Measurements from ENCODE around the gene ZNF516.

ZNF516 gene

GRCh38 chr18:76491776-76492668, 3.0 kb downstream of the ZNF516 start:
- H3K9ac ChIP-seq (ENCODE audit: low read depth, low read length, poor library complexity): peak overlapping the region; percentile 90
- H2BK12ac ChIP-seq (ENCODE audit: low read length): peak overlapping the region; percentile 87
- peaks cover 12 to 35% of the 10 kb centered on the region in 2 donors for H3K4me1 ChIP-seq (ENCODE audit: control insufficient read depth in 2 of 2, insufficient read depth in 1 of 2, low read depth in 1 of 2, low read length in 2 of 2)
- H3K4ac ChIP-seq (ENCODE audit: low read length): no peak overlapping the region
- peak overlapping the region; percentile 2 for H2BK5ac ChIP-seq (ENCODE audit: low read length)
- H3K4me3 ChIP-seq (ENCODE audit: low read length in 2 of 2): peak overlapping the region; percentile 76 to 85
- no peaks in the 10 kb centered on the region for H3K9me3 ChIP-seq (replicated peaks in 1 of 2; ENCODE audit: control insufficient read depth in 2 of 2, insufficient read depth in 1 of 2, low read depth in 1 of 2, low read length in 2 of 2)
- H3K27ac ChIP-seq (replicated peaks; ENCODE audit: low read length): peak overlapping the region; percentile 74
- peaks cover 2% of the 10 kb centered on the region for H3K79me1 ChIP-seq (ENCODE audit: low read depth, low read length)
- H3K14ac ChIP-seq (ENCODE audit: low read length): peak overlapping the region; percentile 73
- H3K36me3 ChIP-seq (replicated peaks in 1 of 2; ENCODE audit: control insufficient read depth in 2 of 2, insufficient read depth in 2 of 2, low read length in 2 of 2): no peaks in the 10 kb centered on the region
- peak; percentile 53 for DNase-seq (ENCODE audit: low spot score)
- no CpG with 5 or more reads among the region's 70 CpGs for WGBS, 2 donors (ENCODE audit: extremely low coverage in 2 of 2, insufficient read length in 2 of 2, insufficient replicate concordance in 1 of 2)
- peak overlapping the region; percentile 38 for H2AFZ ChIP-seq (ENCODE audit: low read length)
- H3K18ac ChIP-seq (ENCODE audit: low read length): peak overlapping the region; percentile 95
- peak overlapping the region; percentile 35 for H2BK15ac ChIP-seq (ENCODE audit: low read length)
- no peaks in the 10 kb centered on the region for H3K27me3 ChIP-seq (ENCODE audit: control insufficient read depth in 3 of 3, insufficient read depth in 3 of 3, low read depth in 1 of 3, low read length in 3 of 3)
- peak overlapping the region; percentile 94 for H3K23ac ChIP-seq (ENCODE audit: low read depth, low read length, poor library complexity)
- H4K91ac ChIP-seq (ENCODE audit: low read depth, low read length, poor library complexity): no peak overlapping the region
- peak overlapping the region; percentile 94 for H2AK5ac ChIP-seq (ENCODE audit: low read depth, low read length)
- no peak overlapping the region for H2BK120ac ChIP-seq (ENCODE audit: low read depth, low read length)
- no peak overlapping the region for H4K8ac ChIP-seq (ENCODE audit: low read depth, low read length)
- peak overlapping the region; percentile 95 for H3K4me2 ChIP-seq (ENCODE audit: insufficient read depth, low read length, poor library complexity, severe bottlenecking)

GRCh38 chr18:76491473-76491775, 3.6 kb downstream of the ZNF516 start:
- no peaks in the 10 kb centered on the region for H3K9me3 ChIP-seq (replicated peaks in 1 of 2; ENCODE audit: control insufficient read depth in 2 of 2, insufficient read depth in 1 of 2, low read depth in 1 of 2, low read length in 2 of 2)
- no peak overlapping the region for H2BK5ac ChIP-seq (ENCODE audit: low read length)
- H3K36me3 ChIP-seq (replicated peaks in 1 of 2; ENCODE audit: control insufficient read depth in 2 of 2, insufficient read depth in 2 of 2, low read length in 2 of 2): no peaks in the 10 kb centered on the region
- H4K8ac ChIP-seq (ENCODE audit: low read depth, low read length): no peak overlapping the region
- no CpG with 5 or more reads among the region's 31 CpGs for WGBS, 2 donors (ENCODE audit: extremely low coverage in 2 of 2, insufficient read length in 2 of 2, insufficient replicate concordance in 1 of 2)
- no peak overlapping the region for H4K91ac ChIP-seq (ENCODE audit: low read depth, low read length, poor library complexity)
- H2BK12ac ChIP-seq (ENCODE audit: low read length): no peak overlapping the region
- peak overlapping the region; percentile 76 to 85 for H3K4me3 ChIP-seq (ENCODE audit: low read length in 2 of 2)
- peak overlapping the region; percentile 74 for H3K27ac ChIP-seq (replicated peaks; ENCODE audit: low read length)
- peak overlapping the region; percentile 95 for H3K4me2 ChIP-seq (ENCODE audit: insufficient read depth, low read length, poor library complexity, severe bottlenecking)
- no peak overlapping the region for H3K14ac ChIP-seq (ENCODE audit: low read length)
- peak overlapping the region; percentile 90 for H3K9ac ChIP-seq (ENCODE audit: low read depth, low read length, poor library complexity)
- peak; percentile 59 for DNase-seq (ENCODE audit: low spot score)
- no peak overlapping the region for H2BK120ac ChIP-seq (ENCODE audit: low read depth, low read length)
- H2BK15ac ChIP-seq (ENCODE audit: low read length): no peak overlapping the region
- H2AK5ac ChIP-seq (ENCODE audit: low read depth, low read length): peak overlapping the region; percentile 94
- H3K79me1 ChIP-seq (ENCODE audit: low read depth, low read length): peaks cover 2% of the 10 kb centered on the region
- peak overlapping the region; percentile 52 for H3K23ac ChIP-seq (ENCODE audit: low read depth, low read length, poor library complexity)
- peak overlapping the region; percentile 26 for H2AFZ ChIP-seq (ENCODE audit: low read length)
- no peak overlapping the region for H3K4ac ChIP-seq (ENCODE audit: low read length)
- peaks cover 10 to 36% of the 10 kb centered on the region in 2 donors for H3K4me1 ChIP-seq (ENCODE audit: control insufficient read depth in 2 of 2, insufficient read depth in 1 of 2, low read depth in 1 of 2, low read length in 2 of 2)
- H3K27me3 ChIP-seq (ENCODE audit: control insufficient read depth in 3 of 3, insufficient read depth in 3 of 3, low read depth in 1 of 3, low read length in 3 of 3): no peaks in the 10 kb centered on the region
- H3K18ac ChIP-seq (ENCODE audit: low read length): peak overlapping the region; percentile 95

- Histone ChIP-seq H2BK120ac (ENCODE audit: low read depth, low read length) (peak overlapping the region; percentile 81), H3K79me1 (ENCODE audit: low read depth, low read length) (peaks cover 2% of the 10 kb centered on the region), H3K4me2 (ENCODE audit: insufficient read depth, low read length, poor library complexity, severe bottlenecking) (peak overlapping the region; percentile 63), H3K27ac (replicated peaks; ENCODE audit: low read length) (peak overlapping the region; percentile 13), H2BK5ac (ENCODE audit: low read length) (peak overlapping the region; percentile 76), H3K27me3 (ENCODE audit: control insufficient read depth in 3 of 3, insufficient read depth in 3 of 3, low read depth in 1 of 3, low read length in 3 of 3) (no peaks in the 10 kb centered on the region), H4K8ac (ENCODE audit: low read depth, low read length) (no peak overlapping the region), H3K23ac (ENCODE audit: low read depth, low read length, poor library complexity) (no peak overlapping the region), H3K4ac (ENCODE audit: low read length) (no peak overlapping the region), H3K18ac (ENCODE audit: low read length) (peak overlapping the region; percentile 89), H2BK12ac (ENCODE audit: low read length) (peak overlapping the region; percentile 7), H3K9ac (ENCODE audit: low read depth, low read length, poor library complexity) (peak overlapping the region; percentile 83), H3K9me3 (replicated peaks in 1 of 2; ENCODE audit: control insufficient read depth in 2 of 2, insufficient read depth in 1 of 2, low read depth in 1 of 2, low read length in 2 of 2) (no peaks in the 10 kb centered on the region), H3K4me1 (ENCODE audit: control insufficient read depth in 2 of 2, insufficient read depth in 1 of 2, low read depth in 1 of 2, low read length in 2 of 2) (peaks cover 10 to 36% of the 10 kb centered on the region in 2 donors), H2AFZ (ENCODE audit: low read length) (peak overlapping the region; percentile 67), H2AK5ac (ENCODE audit: low read depth, low read length) (peak overlapping the region; percentile 82), H3K4me3 (ENCODE audit: low read length in 2 of 2) (peak overlapping the region; percentile 55 to 85), H4K91ac (ENCODE audit: low read depth, low read length, poor library complexity) (no peak overlapping the region), H3K36me3 (replicated peaks in 1 of 2; ENCODE audit: control insufficient read depth in 2 of 2, insufficient read depth in 2 of 2, low read length in 2 of 2) (no peaks in the 10 kb centered on the region), H2BK15ac (ENCODE audit: low read length) (peak overlapping the region; percentile 62), H3K14ac (ENCODE audit: low read length) (peak overlapping the region; percentile 75)
- WGBS, 2 donors (ENCODE audit: extremely low coverage in 2 of 2, insufficient read length in 2 of 2, insufficient replicate concordance in 1 of 2): no CpG with 5 or more reads among the region's 73 CpGs
- no peak for DNase-seq (ENCODE audit: low spot score)
These were observed 4.2 kb downstream of the ZNF516 start for GRCh38 chr18:76490670-76491472.

- Histone ChIP-seq H3K4me1 (ENCODE audit: control insufficient read depth in 2 of 2, insufficient read depth in 1 of 2, low read depth in 1 of 2, low read length in 2 of 2) (peaks cover 10 to 36% of the 10 kb centered on the region in 2 donors), H3K4me2 (ENCODE audit: insufficient read depth, low read length, poor library complexity, severe bottlenecking) (peak overlapping the region; percentile 41), H4K91ac (ENCODE audit: low read depth, low read length, poor library complexity) (no peak overlapping the region), H4K8ac (ENCODE audit: low read depth, low read length) (no peak overlapping the region), H2BK12ac (ENCODE audit: low read length) (no peak overlapping the region), H3K23ac (ENCODE audit: low read depth, low read length, poor library complexity) (no peak overlapping the region), H2BK5ac (ENCODE audit: low read length) (no peak overlapping the region), H2BK120ac (ENCODE audit: low read depth, low read length) (no peak overlapping the region), H3K79me1 (ENCODE audit: low read depth, low read length) (peaks cover 2% of the 10 kb centered on the region), H3K9me3 (replicated peaks in 1 of 2; ENCODE audit: control insufficient read depth in 2 of 2, insufficient read depth in 1 of 2, low read depth in 1 of 2, low read length in 2 of 2) (no peaks in the 10 kb centered on the region), H3K27me3 (ENCODE audit: control insufficient read depth in 3 of 3, insufficient read depth in 3 of 3, low read depth in 1 of 3, low read length in 3 of 3) (no peaks in the 10 kb centered on the region), H3K4ac (ENCODE audit: low read length) (no peak overlapping the region), H2AK5ac (ENCODE audit: low read depth, low read length) (no peak overlapping the region), H3K36me3 (replicated peaks in 1 of 2; ENCODE audit: control insufficient read depth in 2 of 2, insufficient read depth in 2 of 2, low read length in 2 of 2) (peaks cover 0 to under 1% of the 10 kb centered on the region in 2 donors), H3K14ac (ENCODE audit: low read length) (no peak overlapping the region), H3K18ac (ENCODE audit: low read length) (no peak overlapping the region), H3K4me3 (ENCODE audit: low read length in 2 of 2) (peak overlapping the region; percentile 55 to 67), H2BK15ac (ENCODE audit: low read length) (no peak overlapping the region), H3K9ac (ENCODE audit: low read depth, low read length, poor library complexity) (no peak overlapping the region), H3K27ac (replicated peaks; ENCODE audit: low read length) (no peak overlapping the region), H2AFZ (ENCODE audit: low read length) (no peak overlapping the region)
- no peak for DNase-seq (ENCODE audit: low spot score)
- WGBS, 2 donors (ENCODE audit: extremely low coverage in 2 of 2, insufficient read length in 2 of 2, insufficient replicate concordance in 1 of 2): no CpG with 5 or more reads among the region's 5 CpGs
These were observed 5.0 kb downstream of the ZNF516 start for GRCh38 chr18:76490033-76490432.

All from neuronal stem cell (in vitro differentiated cells).